AG08395 (cell line): ENCODE data around the gene ST3GAL5.

Source experiments
- DNase-seq: peaks from one replicate; pipeline ENCODE4 v3.0.0; 2012; ENCODE audit warnings: mixed read lengths, low spot score

Gene ST3GAL5

GRCh38 chr2:85806358-85807118, 82.3 kb downstream of the ST3GAL5 start:
- no peak for DNase-seq

- DNase-seq, result peak; percentile 48
These were observed 84.2 kb downstream of the ST3GAL5 start for GRCh38 chr2:85804583-85804982.

- no peak for DNase-seq
These were observed 84.9 kb downstream of the ST3GAL5 start for GRCh38 chr2:85803704-85804425.

DNA sequence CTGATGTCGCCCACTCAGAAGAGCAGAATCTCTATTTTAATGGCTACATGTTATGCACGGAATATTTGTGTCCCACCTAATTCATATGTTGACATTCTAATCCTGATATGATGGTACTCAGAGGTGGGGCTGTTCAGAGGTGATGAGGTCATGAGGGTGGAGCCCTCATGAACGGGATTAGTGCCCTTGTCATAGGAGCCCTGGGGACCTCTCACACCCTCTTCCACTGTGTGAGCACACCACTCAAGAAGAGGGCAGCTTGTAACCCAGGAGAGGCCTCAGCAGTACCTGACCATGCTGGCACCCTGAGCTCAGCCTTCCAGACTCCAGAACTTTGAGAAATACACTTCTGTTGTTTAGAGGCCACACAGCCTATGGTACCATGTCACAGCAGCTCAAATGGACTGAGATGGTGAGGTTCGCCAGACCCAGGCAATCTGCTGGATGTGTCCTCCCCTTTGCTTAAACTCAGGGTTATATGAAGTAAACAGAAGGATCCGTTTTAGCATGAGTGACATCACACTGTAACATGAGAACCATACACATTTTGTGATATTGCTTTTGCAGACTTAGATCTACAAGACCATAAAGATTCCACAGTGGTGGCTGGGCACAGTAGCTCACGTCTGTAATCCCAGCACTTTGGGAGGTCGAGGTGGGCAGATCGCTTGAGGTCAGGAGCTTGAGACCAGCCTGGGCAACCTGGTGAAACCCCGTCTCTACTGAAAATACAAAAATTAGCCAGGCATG, 86.3 kb downstream of the ST3GAL5 start:
- no peak for DNase-seq

GRCh38 chr2:85801871-85802270, 86.9 kb downstream of the ST3GAL5 start:
- DNase-seq, result no peak

GRCh38 chr2:85800586-85800985, 88.2 kb downstream of the ST3GAL5 start:
- no peak for DNase-seq

DNA sequence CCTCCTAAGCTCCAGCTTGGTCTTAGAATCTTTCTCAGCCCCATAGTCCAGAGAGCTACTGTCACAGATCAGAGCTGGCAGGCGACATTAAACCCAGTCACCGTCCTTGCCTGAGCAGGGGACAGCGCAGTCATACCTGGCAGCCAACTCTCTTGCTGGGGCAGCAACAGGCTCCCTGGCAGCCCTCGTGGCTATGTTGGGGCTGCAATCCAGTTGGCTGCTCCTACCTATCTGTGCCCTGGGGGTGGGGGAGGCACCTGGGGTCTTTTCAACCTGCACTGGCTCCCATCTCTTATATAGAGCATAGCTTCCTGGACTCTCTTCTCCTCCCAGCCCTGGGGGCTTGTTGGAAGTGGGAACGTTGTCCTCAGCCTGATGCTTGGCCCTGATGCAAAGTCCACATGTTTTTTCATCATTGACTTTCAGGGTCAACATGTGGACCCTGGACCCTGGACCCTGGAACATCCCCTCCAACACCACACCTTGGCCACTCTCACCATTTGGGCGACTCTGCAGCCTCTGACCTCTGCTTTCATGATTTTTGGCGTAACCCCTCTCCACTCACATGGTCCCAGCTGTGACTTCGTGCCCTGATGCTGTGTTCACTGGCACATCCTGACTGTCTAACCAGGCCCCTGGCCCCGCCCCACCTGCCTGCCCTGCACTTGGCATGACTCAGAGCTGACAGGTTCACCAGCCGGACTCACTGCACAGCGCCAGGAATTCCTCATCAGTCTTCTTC, 89.4 kb downstream of the ST3GAL5 start:
- no peak for DNase-seq

GRCh38 chr2:85797921-85798320, 90.9 kb downstream of the ST3GAL5 start:
- peak; percentile 63 for DNase-seq

DNA sequence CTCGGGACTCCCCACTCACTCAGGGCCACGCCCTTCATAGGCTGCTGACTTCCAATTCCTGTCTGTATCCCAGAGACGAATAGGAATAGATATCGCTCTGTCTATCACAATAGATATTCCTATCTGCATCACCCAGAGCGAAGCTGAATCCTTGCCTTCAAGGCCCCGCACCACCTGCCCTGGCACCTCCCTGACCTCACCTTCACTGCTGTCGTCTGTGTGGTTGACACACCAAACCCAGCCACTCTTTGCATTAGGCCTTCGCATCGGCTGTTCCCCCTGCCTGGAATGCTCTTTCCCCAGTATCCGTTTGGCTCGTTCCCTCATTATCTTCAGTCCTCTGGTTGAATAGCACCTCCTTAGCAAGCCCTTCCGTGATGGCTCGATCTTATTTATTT, 91.5 kb downstream of the ST3GAL5 start:
- DNase-seq, result no peak

DNA sequence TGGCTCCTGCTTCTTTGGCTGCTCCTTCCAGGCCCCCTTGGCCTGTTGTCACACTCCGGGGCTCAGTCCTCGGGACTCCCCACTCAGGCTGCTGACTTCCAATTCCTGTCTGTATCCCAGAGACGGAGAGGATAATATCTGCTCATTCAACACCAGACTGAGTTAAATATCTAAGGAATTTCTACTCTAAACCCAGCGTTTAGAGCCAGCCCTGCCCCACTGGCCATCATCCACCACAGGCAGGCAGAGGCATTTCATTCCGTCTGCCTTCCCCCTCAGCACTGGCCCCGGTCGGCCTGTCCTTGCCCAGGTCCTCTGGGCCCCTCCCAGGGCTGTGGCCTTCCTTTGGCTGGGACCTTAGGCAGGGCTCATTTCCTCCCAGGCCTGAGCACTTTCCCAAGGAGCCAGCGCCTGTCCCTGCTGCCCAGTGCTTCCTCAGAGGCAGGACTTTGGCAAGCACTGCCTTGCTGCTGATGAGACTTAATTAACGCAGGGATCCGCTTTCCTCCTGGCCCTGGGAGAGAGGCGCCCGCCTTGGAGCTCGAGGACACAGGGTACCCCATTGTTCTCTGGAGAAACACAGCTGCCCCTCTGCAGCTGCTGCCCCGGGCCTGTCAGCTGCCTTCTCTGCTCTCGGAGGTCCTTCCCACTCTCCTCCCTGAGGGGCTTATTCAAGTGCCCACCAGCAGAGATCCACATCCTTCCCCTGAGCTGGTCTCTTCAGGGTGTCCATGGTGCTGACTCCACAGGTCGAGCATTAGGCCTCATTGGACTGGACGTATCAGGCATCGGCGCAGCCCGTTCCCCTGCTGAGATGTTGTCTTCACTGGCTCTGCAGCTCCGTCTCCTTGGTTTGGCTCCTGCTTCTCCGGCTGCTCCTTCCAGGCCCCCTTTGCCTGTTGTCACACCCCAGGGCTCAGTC, 92.2 kb downstream of the ST3GAL5 start:
- peak; percentile 75 for DNase-seq

DNA sequence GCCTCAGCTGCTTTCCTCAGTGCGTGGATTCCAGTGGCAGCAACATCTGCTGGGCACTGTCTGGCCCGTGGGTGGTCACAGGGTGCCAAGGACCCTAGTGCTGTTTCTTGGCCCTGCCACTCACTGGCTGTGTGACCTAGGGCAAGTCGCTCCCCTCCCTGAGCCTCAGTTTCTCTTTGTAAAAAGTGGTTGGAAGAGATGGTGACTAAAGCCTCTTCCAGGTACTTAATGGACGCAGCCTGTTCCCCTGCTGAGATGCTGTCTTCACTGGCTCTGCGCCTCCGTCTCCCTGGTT, 92.8 kb downstream of the ST3GAL5 start:
- no peak for DNase-seq

DNA sequence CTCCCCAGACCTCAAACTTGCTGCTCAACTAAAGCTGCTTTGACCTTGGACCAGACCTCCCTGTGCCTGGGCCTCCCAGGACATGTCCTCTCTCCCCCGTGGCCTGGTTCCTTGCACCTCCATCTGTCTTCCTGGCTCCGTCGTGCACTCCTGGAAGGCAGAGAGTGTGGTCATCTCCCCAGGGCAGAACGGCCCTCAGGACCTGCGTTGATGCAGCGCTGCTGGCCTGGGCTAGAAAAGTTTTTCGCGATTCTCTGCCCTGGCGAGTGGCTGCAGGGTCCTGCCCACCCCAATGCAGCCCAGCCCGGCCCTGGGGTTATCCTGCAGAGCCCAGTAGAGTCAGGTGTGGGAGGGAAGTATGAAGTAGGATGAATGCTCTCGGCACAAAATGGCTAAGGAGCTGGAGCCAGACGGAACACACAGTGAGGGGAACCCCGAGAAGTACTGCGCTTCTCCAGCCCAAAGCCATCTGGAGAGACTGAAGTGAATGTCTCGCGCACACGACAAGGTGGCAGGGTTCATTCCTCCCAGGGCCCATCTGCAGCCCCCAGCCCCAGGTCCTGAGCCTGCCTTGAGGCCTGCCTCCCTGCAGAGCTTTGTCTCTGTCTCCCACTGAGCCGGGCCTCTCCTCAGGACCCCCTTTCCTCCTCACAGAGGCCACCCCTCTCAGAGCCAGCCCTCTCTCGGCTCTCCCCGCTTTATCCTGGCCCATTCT, 93.3 kb downstream of the ST3GAL5 start:
- DNase-seq, result no peak

DNA sequence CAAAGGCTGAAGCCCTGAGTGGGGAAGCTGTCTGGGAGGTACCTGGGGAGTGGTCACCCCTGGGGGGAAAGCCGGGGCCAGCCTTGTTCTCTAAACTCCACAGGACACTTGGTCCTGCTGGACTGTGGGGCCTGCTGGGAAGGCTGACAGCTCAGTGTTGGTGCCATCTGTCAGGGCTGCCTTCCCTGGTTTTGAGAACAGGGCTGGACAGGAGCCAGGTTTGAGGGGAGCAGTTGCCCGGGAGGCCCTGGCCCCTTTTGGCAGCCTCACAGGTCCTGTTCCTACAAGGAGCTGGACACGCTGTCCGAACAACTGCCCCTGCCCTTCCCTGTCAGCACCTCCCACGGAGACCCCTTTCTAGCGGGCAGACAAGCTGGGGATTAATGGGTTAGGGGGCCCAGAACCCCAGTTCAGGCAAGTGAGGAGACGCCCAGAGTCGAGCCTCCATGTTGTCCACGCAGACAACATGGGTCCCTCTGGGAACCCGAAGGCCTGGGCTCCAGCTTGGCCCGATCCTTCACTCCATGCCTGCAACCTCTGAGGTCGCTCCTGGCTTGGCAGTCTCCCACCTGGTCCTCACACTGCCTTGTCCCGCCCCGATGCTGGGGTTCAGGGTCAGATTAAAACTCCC, 94.2 kb downstream of the ST3GAL5 start:
- no peak for DNase-seq

DNA sequence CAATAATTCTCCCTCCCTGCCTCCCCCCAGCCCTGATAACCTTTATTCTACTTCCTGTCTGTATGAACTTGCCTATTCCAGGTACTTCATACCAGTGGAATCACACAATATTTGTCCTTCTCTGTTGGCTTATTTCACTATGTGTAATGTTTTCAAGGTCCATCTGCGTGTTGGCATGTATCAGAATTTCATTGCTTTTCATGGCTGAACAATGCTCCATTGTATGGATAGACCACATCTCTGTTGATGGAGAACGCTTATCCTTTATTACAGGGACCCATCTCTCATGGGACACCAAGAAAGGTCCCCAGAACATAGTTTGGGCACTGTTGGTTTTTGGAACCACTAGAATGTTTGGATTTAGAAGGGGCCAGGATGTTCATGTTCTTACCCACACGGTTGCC, 94.8 kb downstream of the ST3GAL5 start:
- DNase-seq, result no peak

- DNase-seq, result no peak
These were observed 95.2 kb downstream of the ST3GAL5 start for GRCh38 chr2:85793584-85793983.

- DNase-seq, result peak; percentile 72
These were observed 95.9 kb downstream of the ST3GAL5 start for GRCh38 chr2:85792783-85793441.

GRCh38 chr2:85791704-85792565, 96.9 kb downstream of the ST3GAL5 start:
- DNase-seq, result no peak

DNA sequence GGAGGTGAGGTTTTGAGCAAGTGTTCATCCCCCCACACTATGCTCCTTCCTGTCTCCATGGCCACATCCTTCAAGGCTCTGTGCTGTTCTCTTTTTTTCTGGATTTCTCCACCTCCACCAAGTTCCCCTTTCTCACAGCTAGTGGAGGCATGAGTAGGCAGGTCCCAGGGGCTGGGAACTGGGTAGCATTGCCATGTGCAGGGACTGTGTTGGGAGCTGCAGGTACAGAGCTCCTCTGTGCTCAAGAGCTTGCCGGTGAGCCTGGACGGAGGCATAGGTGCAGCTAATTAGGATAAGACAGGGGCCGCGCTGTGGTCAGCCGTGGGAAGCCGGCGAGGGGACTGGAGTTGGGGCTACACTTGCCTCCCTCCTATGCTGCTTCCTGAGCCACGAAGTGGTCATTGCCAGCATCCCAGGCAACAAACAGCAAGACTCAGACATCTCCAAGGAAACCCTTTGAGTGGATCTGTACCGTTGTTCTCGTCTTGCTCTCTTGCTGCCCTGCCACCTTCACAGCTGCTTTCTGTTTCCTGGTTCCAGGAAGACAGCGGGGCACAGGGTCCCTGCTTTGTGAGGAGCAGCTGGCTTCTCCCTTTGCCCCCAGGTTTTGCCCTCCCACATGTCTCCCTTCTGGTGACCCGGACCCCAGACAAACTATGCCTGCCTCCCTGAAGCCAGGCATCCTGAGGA, 98.1 kb downstream of the ST3GAL5 start:
- no peak for DNase-seq
